D721Med (cell line): ENCODE results near the gene TSBP1.

Experiments
- DNase-seq: peaks from one replicate; pipeline ENCODE4 v3.0.0; 2011; ENCODE audit warnings: low spot score; ENCODE audit not compliant: insufficient read length
- FAIRE-seq: peaks from 2 replicates; lab custom pipeline; 2011; peaks lifted over from hg19 to GRCh38; lab: Jason Lieb, UNC
- CTCF ChIP-seq: IDR thresholded peaks from 2 replicates; pipeline ENCODE4 v1.5.1; 2012; ENCODE audit warnings: mild to moderate bottlenecking, control low read depth; ENCODE audit not compliant: insufficient read depth; ENCODE audit errors: missing control alignments

Gene TSBP1, protein sequence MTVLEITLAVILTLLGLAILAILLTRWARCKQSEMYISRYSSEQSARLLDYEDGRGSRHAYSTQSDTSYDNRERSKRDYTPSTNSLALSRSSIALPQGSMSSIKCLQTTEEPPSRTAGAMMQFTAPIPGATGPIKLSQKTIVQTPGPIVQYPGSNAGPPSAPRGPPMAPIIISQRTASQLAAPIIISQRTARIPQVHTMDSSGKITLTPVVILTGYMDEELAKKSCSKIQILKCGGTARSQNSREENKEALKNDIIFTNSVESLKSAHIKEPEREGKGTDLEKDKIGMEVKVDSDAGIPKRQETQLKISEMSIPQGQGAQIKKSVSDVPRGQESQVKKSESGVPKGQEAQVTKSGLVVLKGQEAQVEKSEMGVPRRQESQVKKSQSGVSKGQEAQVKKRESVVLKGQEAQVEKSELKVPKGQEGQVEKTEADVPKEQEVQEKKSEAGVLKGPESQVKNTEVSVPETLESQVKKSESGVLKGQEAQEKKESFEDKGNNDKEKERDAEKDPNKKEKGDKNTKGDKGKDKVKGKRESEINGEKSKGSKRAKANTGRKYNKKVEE

DNA sequence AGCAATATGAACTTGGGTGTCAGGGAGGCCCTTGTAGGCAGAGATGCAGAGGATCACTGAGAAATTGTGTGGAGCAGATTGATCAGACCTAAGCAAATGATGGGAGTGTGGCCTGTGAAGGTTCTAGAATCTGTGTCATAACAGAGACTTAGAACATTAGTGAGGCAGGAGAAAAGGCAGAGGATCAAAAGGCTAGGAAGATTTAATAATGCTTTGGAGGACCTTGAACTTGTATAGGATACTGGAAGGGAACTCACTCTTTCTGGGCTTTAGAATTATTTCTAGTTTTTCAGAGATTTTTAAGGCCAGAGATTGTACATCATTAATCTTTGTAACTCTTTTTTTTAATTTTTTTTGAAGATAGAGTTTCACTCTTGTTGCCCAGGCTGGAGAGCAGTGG, at the start of gene TSBP1:
Gene TSBP1 (minus strand): TSS at position 101 of the 400 bp plus-strand sequence. CDS start 197 bp downstream, outside the sequence.
- FAIRE-seq: no peak
- DNase-seq: no peak
- no peak for TF ChIP-seq CTCF

DNA sequence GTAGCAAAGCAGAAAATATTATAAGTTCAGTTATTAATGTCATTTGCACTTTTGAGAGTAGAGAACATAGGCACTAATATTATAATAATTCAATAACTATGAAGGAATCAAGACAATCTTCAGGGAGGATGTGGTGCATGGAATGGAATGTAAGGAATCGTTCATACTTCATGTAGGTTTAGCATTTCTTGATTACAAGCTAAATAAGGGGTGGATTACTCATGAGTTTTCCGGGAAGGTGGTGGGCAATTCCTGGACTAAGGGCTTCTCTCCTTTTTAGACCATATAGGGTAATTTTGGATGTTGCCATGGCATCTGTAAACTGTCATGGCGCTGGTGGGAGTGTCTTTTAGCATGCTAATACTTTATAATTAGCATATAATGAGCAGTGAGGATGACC, 44.3 kb upstream of the TSBP1 start:
- FAIRE-seq: no peak
- DNase-seq: no peak
- TF ChIP-seq CTCF: no peak

GRCh38 chr6:32415521-32416019, 43.9 kb upstream of the TSBP1 start:
- FAIRE-seq: no peak
- TF ChIP-seq CTCF: peak; percentile 85
- no peak for DNase-seq

GRCh38 chr6:32413427-32414047, 41.8 kb upstream of the TSBP1 start:
- DNase-seq: peak; percentile 19

GRCh38 chr6:32411566-32412327, 40.0 kb upstream of the TSBP1 start:
- no peak for FAIRE-seq
- no peak for DNase-seq
- no peak for TF ChIP-seq CTCF

More at GRCh38 chr6:32413427-32414047, 41.8 kb upstream of the TSBP1 start:
- peak; percentile 82 for TF ChIP-seq CTCF
- no peak for FAIRE-seq

- DNase-seq (no peak), FAIRE-seq (no peak)
Observed at GRCh38 chr6:32410906-32411305, 39.2 kb upstream of the TSBP1 start.

More at GRCh38 chr6:32410906-32411305, 39.2 kb upstream of the TSBP1 start:
- no peak for TF ChIP-seq CTCF
